Measurements from ENCODE around the gene APOBEC3B.
A peak's percentile ranks its signal among the peaks of the same experiment; 100 is the strongest.
"Not testable (repeated sequence)": the region's sequence is repeated elsewhere in the genome, so short reads cannot be mapped to it uniquely, and the experiment has no call there.

Gene APOBEC3B

DNA sequence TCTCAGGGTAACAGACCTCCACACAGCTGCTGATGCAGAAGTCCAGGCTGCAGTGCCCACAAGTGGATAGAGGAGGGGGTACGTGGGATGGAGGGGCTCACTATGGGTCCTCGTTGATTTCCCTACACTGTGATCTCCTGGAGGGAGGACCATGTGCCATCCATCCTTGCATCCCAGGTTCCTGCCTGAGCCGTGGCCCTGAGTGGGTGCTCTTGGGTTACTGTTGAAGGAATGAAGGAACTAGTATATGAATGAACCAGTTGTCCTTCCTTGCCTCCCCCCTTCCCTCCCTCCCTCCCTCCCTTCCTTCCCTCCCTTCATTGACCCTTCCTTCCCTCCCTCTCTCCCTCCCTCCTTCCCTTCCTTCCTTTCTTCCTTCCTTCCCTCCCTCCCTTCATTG, 15.4 kb downstream of the APOBEC3B start:
- no peak for DNase-seq (ENCODE audit: low read depth)

- DNase-seq (ENCODE audit: low read depth) = peak; percentile 61
Observed at GRCh38 chr22:39003165-39003638, 21.1 kb downstream of the APOBEC3B start.

GRCh38 chr22:39007177-39007576, 25.0 kb downstream of the APOBEC3B start:
- no peak for DNase-seq (ENCODE audit: low read depth)

GRCh38 chr22:39008271-39008850, 26.2 kb downstream of the APOBEC3B start:
- not testable (repeated sequence) for DNase-seq (ENCODE audit: low read depth)

DNA sequence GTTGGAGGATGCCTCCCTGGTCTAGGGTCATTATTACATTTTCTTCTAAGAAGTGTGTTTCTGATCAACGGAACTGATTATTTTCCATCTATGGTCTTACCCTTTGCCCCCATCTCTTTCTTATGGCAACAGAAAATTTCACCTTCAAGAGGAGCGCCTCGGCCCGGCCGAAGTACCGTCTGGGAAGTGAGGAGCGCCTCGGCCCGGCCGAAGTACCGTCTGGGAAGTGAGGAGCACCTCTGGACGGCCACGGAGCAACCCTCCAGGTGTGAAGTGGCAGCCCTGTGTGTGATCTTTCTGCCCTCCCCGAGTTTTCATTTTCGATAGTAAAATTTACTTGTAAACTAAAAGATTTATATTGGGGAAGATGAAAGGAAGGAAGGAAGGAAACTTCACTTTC, 28.8 kb downstream of the APOBEC3B start:
- no peak for DNase-seq (ENCODE audit: low read depth)

DNA sequence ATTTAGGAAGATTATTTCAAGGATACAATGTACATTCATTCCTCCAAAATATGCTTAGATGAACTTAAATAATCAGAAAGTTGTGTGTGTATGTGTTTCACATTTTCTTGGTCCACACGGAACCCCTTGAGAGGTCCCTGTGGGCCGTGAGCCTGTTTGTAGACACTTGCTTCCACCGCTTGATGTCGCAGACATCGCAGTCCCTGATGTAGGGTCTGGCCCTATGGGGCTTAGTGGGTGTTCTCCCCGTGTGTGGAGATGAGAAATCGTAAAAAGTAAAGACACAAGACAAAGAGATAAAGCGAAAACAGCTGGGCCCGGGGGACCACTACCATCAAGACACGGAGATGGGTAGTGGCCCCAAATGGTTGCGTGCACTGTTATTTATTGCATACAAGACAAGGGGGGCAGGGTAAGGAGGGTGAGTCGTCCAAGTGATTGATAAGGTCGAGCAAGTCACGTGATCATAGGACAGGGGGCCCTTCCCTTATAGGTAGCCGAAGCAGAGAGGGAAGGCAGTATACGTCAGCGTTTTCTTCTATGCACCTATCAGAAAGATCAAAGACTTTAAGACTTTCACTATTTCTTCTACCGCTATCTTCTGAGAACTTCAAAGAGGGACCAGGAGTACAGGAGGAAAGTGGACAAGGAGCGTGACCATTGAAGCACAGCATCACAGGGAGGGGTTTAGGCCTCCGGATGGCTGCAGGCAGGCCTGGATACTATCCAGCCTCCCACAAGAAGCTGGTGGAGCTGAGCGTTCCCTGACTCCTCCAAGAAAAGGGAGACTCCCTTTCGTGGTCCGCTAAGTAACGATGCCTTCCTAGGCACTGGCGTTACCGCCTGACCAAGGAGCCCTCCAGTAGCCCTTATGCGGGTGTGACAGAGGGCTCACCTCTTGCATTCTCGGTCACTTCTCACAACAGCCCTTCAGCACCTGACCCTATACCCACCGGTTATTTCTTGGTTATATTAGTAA, 30.7 kb downstream of the APOBEC3B start:
- no peak for DNase-seq (ENCODE audit: low read depth)

- DNase-seq (ENCODE audit: low read depth) = not testable (repeated sequence)
Observed at GRCh38 chr22:39013561-39013941, 31.4 kb downstream of the APOBEC3B start.

DNA sequence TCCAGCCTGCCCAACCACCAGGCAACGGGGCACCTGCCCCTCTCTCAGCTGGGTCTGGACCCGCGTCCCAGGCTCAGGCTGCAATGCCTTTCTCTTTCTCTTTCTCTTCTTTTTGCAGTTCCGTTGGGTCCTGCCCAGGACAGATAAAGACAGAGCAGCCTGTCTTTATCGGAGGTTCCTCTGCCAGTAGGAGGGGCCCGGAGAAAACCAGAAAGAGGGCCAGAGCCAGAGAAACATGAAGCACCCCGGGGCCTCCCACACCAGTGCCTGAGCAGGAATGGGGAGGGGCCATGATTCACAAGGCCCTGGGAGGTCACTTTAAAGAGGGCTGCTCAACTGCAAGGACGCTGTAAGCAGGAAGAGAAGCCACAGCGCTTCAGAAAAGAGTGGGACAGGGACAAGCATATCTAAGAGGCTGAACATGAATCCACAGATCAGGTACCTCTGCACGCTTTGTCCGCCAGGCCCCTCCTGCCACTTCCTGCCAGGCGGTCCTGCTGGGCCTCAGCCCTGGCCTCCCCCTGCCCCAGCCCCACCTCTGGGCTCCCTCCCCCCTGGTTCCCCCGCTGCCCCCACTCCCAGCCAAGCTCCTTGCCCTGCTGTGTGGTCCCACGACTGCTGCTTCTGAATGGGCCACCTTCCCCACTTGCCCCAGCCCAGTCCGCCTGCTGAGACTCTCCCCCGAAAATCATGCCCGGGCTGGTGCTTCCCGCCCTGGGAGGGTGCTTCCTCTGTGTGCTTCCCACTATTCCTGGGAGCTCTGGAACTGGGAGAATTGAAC, 32.0 kb downstream of the APOBEC3B start, which contains the start of gene APOBEC3C:
APOBEC3C (plus strand) TSS at position 316 of the 781 bp plus-strand sequence; CDS start at position 422, 106 bp downstream.
- peak; percentile 77 for DNase-seq (ENCODE audit: low read depth)

- DNase-seq (ENCODE audit: low read depth) = not testable (repeated sequence)
Observed at GRCh38 chr22:39014723-39015121, 32.6 kb downstream of the APOBEC3B start.

- DNase-seq (ENCODE audit: low read depth) = no peak
Observed at GRCh38 chr22:39016592-39016991, 34.4 kb downstream of the APOBEC3B start.

DNA sequence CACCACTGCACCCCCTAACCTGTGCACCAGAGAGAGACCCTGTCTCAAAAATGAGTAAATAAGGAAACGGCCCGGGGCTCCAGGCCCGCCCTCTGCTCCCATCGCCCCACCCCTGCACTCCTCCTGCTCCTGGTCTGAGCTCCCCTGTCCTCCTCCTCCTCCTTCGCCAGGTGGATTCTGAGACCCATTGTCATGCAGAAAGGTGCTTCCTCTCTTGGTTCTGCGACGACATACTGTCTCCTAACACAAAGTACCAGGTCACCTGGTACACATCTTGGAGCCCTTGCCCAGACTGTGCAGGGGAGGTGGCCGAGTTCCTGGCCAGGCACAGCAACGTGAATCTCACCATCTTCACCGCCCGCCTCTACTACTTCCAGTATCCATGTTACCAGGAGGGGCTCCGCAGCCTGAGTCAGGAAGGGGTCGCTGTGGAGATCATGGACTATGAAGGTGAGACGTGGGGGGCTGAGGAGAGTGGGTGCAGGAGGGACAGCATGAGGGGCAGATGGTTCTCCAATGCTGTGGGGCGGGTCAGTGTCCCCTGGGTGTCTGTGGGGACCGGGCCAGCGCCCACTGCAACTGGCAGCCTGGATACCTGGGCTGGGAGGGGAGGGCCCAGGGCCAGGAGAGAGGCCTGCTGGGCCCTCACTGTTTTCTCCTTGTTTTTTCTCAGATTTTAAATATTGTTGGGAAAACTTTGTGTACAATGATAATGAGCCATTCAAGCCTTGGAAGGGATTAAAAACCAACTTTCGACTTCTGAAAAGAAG, 35.6 kb downstream of the APOBEC3B start:
- DNase-seq (ENCODE audit: low read depth) = no peak

- DNase-seq (ENCODE audit: low read depth) = not testable (repeated sequence)
Observed at GRCh38 chr22:39020021-39020651, 38.0 kb downstream of the APOBEC3B start.

DNA sequence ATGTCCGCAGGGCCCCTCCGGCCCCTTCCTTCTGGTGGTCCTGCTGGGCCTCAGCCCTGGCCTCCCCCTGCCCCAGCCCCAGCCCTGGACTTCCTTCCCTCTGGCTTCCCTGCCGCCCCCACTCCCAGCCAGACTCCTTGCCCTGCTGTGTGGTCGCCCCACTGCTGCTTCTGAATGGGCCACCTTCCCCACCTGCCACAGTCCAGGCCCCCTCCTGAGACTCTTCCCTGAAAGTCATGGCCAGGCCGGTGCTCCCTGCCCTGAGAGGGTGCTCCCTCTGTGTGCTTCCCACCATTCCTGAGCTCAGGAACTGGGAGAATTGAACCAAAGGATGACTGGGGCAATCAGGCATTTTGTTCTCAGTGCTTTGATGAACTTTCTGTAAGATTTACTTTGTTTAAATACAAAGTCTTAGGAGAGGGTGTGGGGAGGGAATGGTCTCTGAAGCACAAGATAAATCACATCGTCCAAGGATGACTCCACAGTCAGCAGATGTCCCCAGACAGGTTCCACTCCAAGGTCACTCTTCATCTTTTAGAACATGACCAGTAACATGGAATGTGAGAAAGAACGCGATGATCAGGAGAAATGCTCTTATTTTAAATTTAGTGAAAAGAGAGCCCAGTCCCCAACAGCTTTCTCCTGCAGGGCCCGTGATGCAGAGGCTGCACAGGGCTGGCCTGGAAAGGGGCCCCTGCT, 39.6 kb downstream of the APOBEC3B start:
- no peak for DNase-seq (ENCODE audit: low read depth)

- DNase-seq (ENCODE audit: low read depth) = no peak
Observed at GRCh38 chr22:39024519-39025308, 42.6 kb downstream of the APOBEC3B start.

GRCh38 chr22:39026509-39027150, 44.5 kb downstream of the APOBEC3B start:
- no peak for DNase-seq (ENCODE audit: low read depth)

DNA sequence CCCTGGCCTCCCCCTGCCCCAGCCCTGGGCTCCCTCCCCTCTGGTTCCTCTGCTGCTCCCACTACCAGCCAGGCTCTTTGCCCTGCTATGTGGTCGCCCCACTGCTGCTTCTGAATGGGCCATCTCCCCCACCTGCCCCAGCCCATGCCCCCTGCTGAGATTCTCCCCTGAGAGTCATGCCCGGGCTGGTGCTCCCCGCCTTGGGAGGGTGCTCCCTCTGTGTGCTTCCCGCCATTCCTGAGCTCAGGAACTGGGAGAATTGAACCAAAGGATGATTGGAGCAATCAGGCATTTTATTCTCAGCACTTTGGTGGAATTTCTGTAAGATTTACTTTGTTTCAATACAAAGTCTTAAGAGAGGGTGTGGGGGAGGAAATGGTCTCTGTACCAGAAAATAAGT, 45.6 kb downstream of the APOBEC3B start:
- DNase-seq (ENCODE audit: low read depth) = no peak

GRCh38 chr22:39028281-39028680, 46.1 kb downstream of the APOBEC3B start:
- no peak for DNase-seq (ENCODE audit: low read depth)

DNA sequence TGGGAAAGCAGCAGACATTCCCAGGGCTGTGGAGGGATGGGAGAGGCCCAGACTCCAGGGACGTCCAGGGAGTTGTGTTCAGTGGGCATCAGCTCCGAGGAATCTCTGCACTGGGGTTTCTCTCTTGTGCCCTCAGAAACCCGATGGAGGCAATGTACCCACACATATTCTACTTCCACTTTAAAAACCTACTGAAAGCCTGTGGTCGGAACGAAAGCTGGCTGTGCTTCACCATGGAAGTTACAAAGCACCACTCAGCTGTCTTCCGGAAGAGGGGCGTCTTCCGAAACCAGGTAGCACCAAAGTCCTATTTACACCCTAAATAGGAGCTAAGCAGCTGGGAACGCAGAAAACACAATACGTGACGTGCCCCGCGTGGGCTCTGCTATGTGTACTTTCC, 47.1 kb downstream of the APOBEC3B start:
- DNase-seq (ENCODE audit: low read depth) = no peak

DNA sequence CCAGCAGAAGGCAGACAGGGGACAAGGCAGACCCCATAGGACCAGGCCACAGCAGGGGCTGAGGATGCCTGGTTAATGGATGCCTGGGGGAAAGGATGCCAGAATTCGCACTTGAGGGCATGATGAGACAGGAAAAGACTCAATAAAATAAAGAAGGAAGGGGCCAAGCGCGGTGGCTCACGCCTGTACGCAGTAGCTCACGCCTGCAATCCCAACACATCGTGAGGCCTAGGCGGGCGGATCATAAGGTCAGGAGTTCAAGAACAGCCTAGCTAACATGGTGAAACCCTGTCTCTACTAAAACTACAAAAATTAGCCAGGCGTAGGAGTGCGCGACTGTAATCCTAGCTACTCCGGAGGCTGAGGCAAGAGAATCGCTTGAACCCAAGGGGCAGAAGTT, 48.6 kb downstream of the APOBEC3B start:
- DNase-seq (ENCODE audit: low read depth) = no peak
